ENCODE measurements around the gene PLCH2. TPM values are rescaled to one million over a fixed set of nuclear protein-coding genes. Genes with fewer than 3 reads are reported as not detected.

Gene PLCH2
- total and polyA plus RNA-seq, 12 donors, result 0.06 to 0.51 (median 0.10) TPM; not detected in 2

DNA sequence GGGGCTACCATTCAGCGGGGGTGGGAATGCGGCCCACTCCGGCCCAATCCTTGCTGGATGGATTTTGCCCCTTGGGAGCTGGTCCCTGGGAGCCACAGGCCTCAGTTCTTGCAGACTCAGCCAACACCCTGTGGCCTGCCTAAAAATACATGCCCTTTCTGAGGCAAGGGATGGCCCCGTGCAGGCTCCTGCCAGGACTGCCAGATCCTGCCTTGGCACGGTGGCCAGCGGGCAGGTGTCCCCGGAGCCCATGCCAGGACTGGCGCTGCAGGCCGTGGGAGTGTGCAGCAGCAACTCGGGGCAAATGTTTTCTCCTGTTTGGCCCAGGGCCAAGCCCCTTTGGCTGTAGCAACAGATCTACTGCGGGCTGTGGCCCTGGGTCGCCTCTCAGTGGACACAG, 51.9 kb downstream of the PLCH2 start:
- peak overlapping the region in 9 of 10 donors; percentile 40 to 89 (median 83) for H3K27ac ChIP-seq
- H3K9me3 ChIP-seq, result no peaks in the 10 kb centered on the region
- intact Hi-C loops (cut with DNase I), result loop anchor here in 3 of 10 donors (2.0 to 10.0 kb wide), 5 partner anchors 19 to 331 kb away; partner anchors contain the start of genes PEX10 (in 1 of the 3) and PRXL2B (in 1 of the 3)
- DNase-seq, result peak; percentile 74 to 80
- H3K27me3 ChIP-seq, result peaks cover 0 to 60% (median 9%) of the 10 kb centered on the region in 7 donors
- H3K36me3 ChIP-seq, result no peaks in the 10 kb centered on the region
- peak; percentile 16 to 84 (median 66) for ATAC-seq
- H3K4me1 ChIP-seq, result peaks cover 39 to 73% (median 69%) of the 10 kb centered on the region in 9 donors
- 37 to 46% methylated on average over 12 of the region's 12 CpGs for WGBS, 2 donors
- TF ChIP-seq, protein P1, sequence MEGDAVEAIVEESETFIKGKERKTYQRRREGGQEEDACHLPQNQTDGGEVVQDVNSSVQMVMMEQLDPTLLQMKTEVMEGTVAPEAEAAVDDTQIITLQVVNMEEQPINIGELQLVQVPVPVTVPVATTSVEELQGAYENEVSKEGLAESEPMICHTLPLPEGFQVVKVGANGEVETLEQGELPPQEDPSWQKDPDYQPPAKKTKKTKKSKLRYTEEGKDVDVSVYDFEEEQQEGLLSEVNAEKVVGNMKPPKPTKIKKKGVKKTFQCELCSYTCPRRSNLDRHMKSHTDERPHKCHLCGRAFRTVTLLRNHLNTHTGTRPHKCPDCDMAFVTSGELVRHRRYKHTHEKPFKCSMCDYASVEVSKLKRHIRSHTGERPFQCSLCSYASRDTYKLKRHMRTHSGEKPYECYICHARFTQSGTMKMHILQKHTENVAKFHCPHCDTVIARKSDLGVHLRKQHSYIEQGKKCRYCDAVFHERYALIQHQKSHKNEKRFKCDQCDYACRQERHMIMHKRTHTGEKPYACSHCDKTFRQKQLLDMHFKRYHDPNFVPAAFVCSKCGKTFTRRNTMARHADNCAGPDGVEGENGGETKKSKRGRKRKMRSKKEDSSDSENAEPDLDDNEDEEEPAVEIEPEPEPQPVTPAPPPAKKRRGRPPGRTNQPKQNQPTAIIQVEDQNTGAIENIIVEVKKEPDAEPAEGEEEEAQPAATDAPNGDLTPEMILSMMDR (IDR thresholded peaks at IDR 0.05), result no peak
- peak overlapping the region in 5 of 10 donors; percentile 10 to 60 (median 53) for H3K4me3 ChIP-seq

DNA sequence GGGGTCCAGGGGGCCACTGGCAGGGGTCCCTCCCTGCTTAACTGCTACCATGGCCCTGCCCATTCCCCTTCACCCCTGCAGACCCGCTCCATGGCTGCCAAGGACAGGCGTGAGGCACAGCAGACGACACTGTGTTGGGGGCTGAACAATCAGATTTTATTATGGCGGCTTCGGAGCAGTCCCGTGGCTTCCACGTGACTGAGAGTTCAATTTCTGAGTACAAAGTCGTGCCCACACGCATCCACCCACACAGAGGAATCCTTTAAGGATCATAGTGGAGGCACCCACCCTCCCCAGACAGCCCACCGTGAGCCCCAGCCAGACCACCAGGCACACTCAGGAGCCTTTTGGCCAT, 52.5 kb downstream of the PLCH2 start:
- TF ChIP-seq, protein P1 (IDR thresholded peaks at IDR 0.05), result no peak
- ATAC-seq (no peak), DNase-seq (no peak)
- H3K27me3 ChIP-seq, result peaks cover 0 to 66% (median 9%) of the 10 kb centered on the region in 7 donors
- intact Hi-C loops (cut with DNase I), result loop anchor here in 3 of 10 donors (2.0 to 10.0 kb wide), 5 partner anchors 18 to 331 kb away; partner anchors contain the start of genes PEX10 (in 1 of the 3) and PRXL2B (in 1 of the 3)
- WGBS, 2 donors, result 58 to 63% methylated on average over 10 of the region's 10 CpGs
- H3K27ac ChIP-seq, result peak overlapping the region in 7 of 10 donors; percentile 13 to 89 (median 79)
- peak overlapping the region in 7 of 10 donors; percentile 37 to 60 (median 53) for H3K4me3 ChIP-seq
- H3K4me1 ChIP-seq, result peaks cover 37 to 67% (median 63%) of the 10 kb centered on the region in 9 donors
- H3K9me3 ChIP-seq, result no peaks in the 10 kb centered on the region
- H3K36me3 ChIP-seq, result no peaks in the 10 kb centered on the region

DNA sequence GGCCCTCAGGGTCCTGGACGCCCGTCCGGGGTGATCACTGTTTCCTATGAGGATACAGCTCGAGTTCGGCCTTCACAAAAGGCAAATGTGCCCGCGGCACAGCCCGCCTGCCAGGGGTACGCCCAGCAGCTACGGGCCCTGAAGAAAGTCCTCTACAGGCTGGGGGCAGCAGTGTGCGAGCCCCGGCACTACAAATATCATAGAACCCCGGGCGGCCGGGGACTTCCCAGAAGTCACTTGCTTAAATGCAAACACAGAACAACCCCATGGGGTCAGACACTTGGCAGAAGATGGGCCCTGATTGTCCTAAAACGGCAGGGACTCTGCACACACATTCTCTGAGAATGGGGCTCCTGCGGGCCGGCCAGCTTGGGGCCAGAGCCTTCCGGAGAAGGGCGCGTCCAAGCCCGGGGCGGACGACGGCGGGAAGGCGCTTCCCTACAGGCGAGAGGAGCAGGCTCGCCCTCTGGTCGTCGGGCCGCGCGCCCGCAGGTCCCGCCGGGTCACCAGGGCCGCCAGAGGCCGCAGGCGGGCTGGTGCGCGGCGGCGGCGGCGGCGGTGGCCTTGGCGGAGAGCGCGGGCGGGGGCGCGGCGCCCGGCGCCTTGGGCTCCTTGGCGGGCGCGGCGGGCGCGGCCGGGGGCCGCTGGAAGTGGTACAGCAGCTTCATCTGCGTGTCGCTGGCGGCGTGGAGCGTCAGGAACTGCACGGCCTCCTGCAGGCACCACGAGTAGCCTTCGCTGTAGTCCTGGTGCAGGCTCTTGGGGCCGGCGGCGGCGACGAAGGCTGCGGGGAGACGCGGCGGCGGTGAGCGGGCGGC, 53.1 kb downstream of the PLCH2 start:
- H3K4me1 ChIP-seq, result peaks cover 33 to 66% (median 58%) of the 10 kb centered on the region in 9 donors
- WGBS, 2 donors, result 5 to 9% methylated on average over 64 to 84 of the region's 84 CpGs
- H3K4me3 ChIP-seq, result peak overlapping the region in 9 of 10 donors; percentile 40 to 60 (median 50)
- intact Hi-C loops (cut with DNase I), result loop anchor here in 3 of 10 donors (2.0 to 10.0 kb wide), 5 partner anchors 18 to 332 kb away; partner anchors contain the start of genes PEX10 (in 1 of the 3) and PRXL2B (in 1 of the 3)
- H3K27me3 ChIP-seq, result peaks cover 0 to 71% (median 9%) of the 10 kb centered on the region in 7 donors
- peak overlapping the region in 7 of 10 donors; percentile 72 to 89 (median 82) for H3K27ac ChIP-seq
- ATAC-seq, result no peak
- H3K9me3 ChIP-seq, result no peaks in the 10 kb centered on the region
- DNase-seq, result peak in 1 of 2 donors; percentile 61
- TF ChIP-seq, protein P1 (IDR thresholded peaks at IDR 0.05), result peak in 2 of 9 donors; percentile 29 to 36
- no peaks in the 10 kb centered on the region for H3K36me3 ChIP-seq
